ENCODE measurements around the gene ZFR2. TPM values are rescaled to one million over a fixed set of nuclear protein-coding genes. Genes with fewer than 3 reads are reported as not detected.

ZFR2 gene
- total RNA-seq, 2 experiments from 2014 or later, result 0.33 to 0.58 TPM

DNA sequence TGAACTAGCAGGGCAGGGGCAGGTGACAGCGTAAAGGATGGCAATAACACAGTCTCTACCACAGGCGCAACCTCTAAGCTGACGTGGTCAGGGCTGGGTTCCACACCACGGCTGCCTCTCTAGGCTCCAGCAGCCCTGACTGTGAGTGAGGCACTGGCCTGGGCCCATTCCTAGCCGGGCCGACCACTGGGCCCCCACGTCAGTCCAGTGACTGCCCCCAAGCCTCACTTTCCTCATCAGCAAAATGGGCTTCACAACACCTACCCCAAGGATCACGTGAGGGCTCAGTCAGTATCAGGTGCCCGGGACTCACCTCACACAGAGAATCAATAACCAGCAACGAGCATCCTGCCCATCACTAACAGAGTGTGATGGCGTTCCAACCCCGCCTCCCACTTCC is 5.2 kb downstream of the ZFR2 start:
- intact Hi-C loops (cut with micrococcal nuclease), result no loop called here
- H3K4me3 Mint-ChIP-seq, result no peak overlapping the region
- H3K27me3 Mint-ChIP-seq, result peaks cover 17% of the 10 kb centered on the region
- POLR2A ChIA-PET, result no interaction called here
- H3K9me3 Mint-ChIP-seq, result no peaks in the 10 kb centered on the region
- H3K4me1 Mint-ChIP-seq (ENCODE audit: low read depth), result no peaks in the 10 kb centered on the region
- H3K27ac Mint-ChIP-seq, result no peak overlapping the region
- DNase-seq, result no peak
- H3K36me3 Mint-ChIP-seq, result no peaks in the 10 kb centered on the region
- CTCF ChIA-PET, result no interaction called here

DNA sequence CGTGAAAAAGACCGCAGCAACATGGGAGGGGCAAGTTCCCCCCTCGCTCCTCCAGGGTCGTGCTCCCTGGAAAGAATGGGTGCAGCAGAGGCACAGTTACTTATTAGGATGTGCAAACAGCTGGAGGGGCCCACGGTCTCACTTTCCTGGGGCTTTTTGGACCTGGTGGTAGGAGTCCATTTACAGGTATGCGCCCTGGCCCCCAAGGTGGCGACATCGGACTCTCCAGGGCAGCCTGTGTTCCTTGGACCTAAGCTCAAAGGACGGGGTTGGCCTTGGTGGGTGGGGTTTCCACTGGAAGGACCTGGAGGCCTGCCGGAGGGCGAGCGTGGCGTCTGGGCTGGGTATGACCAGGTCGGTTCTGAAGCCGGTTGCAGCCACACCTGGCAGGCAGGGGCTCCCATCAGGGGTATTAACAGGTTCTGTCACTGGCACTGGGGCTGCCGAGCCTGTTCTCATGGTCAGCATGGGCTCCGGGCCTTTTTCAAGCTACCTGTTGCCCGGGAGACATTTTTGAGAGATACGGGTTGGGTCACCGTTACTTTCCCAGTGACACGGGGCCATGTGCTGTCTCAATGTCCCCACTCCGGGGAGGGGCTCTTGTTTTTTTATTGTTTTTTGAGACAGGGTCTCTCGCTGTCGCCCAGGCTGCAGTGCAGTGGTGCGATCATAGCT is 5.9 kb downstream of the ZFR2 start:
- ChIA-PET POLR2A (no interaction called here), CTCF (interaction anchor here (1.0 kb wide), 1 partner anchor 11 kb away, joined by 5 read pairs; no protein-coding TSS in a partner anchor)
- DNase-seq, result no peak
- Mint-ChIP-seq H3K4me1 (ENCODE audit: low read depth) (no peaks in the 10 kb centered on the region), H3K27me3 (peaks cover 13% of the 10 kb centered on the region), H3K36me3 (no peaks in the 10 kb centered on the region), H3K27ac (no peak overlapping the region), H3K4me3 (no peak overlapping the region), H3K9me3 (no peaks in the 10 kb centered on the region)
- intact Hi-C loops (cut with micrococcal nuclease), result no loop called here

GRCh38 chr19:3860499-3860898 is 8.3 kb downstream of the ZFR2 start:
- CTCF ChIA-PET, result no interaction called here
- H3K36me3 Mint-ChIP-seq, result no peaks in the 10 kb centered on the region
- H3K4me3 Mint-ChIP-seq, result no peak overlapping the region
- H3K27me3 Mint-ChIP-seq, result no peaks in the 10 kb centered on the region
- DNase-seq, result no peak
- POLR2A ChIA-PET, result no interaction called here
- H3K9me3 Mint-ChIP-seq, result no peaks in the 10 kb centered on the region
- intact Hi-C loops (cut with micrococcal nuclease), result no loop called here
- no peaks in the 10 kb centered on the region for H3K4me1 Mint-ChIP-seq (ENCODE audit: low read depth)
- no peak overlapping the region for H3K27ac Mint-ChIP-seq

DNA sequence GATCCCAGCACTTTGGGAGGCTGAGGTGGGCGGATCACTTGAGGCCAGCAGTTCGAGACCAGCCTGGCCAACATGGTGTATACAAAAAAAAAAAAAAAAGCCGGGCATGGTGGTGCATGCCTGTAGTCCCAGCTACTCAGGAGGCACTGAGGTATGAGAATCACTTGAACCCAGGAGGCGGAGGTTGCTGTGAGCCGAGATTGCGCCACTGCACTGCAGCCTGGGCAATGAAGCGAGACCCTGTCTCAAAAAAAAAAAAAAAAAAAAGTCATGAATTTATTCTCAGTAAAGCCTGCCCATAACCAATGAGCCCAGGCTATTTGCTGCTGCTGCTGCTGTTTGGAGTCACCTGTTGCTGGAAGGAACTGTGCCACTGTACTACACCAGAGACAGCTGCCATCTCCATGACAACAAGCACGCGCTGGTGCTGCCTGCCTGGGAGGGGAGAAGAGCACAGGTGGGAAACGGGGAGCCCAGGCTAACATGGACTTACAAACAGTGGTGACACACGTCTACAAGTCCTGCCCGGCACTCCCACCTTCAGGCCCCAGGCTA is 11.3 kb downstream of the ZFR2 start:
- intact Hi-C loops (cut with micrococcal nuclease), result no loop called here
- H3K9me3 Mint-ChIP-seq, result peaks cover 1% of the 10 kb centered on the region
- CTCF ChIA-PET, result interaction anchor here (1.3 kb wide), 1 partner anchor 21 kb away, joined by 3 read pairs; no protein-coding TSS in a partner anchor

GRCh38 chr19:3855320-3855719 is 13.5 kb downstream of the ZFR2 start:
- Mint-ChIP-seq H3K9me3 (peaks cover 19% of the 10 kb centered on the region), H3K4me1 (ENCODE audit: low read depth) (no peaks in the 10 kb centered on the region), H3K36me3 (peaks cover 15% of the 10 kb centered on the region), H3K27me3 (no peaks in the 10 kb centered on the region), H3K4me3 (no peak overlapping the region), H3K27ac (no peak overlapping the region)
- ChIA-PET POLR2A (no interaction called here), CTCF (no interaction called here)
- DNase-seq, result peak; percentile 13
- intact Hi-C loops (cut with micrococcal nuclease), result no loop called here

More for the DNA sequence above, 11.3 kb downstream of the ZFR2 start:
- no peak overlapping the region for H3K27ac Mint-ChIP-seq
- no peaks in the 10 kb centered on the region for H3K27me3 Mint-ChIP-seq
- no peaks in the 10 kb centered on the region for H3K36me3 Mint-ChIP-seq
- H3K4me3 Mint-ChIP-seq, result no peak overlapping the region
- no peaks in the 10 kb centered on the region for H3K4me1 Mint-ChIP-seq (ENCODE audit: low read depth)
- no peak for DNase-seq
- POLR2A ChIA-PET, result interaction anchor here (0.6 kb wide), 1 partner anchor 912 kb away, joined by 5 read pairs; no protein-coding TSS in a partner anchor

DNA sequence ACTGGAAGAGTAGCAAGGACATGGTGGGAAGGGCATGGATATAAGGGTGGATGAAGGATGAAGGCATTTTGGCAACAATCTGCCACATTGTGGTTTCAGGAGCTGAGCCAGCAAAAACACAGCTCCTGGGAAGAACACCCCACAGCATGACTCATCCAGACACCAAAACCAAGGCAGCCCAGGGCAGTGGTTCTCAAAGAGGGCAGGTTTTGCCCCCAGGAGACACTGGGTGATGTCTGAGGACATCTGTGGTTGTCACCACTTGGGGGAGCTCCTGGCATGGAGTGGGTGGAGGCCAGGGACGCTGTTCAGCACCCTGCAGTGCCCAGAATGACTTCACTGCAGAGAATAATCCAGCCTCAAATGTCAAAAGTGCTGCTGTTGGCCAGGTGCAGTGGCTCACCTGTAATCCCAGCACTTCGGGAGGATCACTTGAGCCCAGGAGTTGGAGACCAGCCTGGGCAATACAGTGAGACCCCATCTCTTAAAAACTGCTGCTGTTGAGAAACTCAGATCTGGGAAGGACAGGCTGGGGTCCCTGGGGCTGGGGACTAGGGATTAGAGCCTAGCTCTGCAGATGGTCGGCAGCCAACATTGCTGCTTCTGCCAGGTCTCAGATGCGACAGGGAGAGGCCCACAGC is 16.1 kb downstream of the ZFR2 start:
- peaks cover 19% of the 10 kb centered on the region for H3K9me3 Mint-ChIP-seq
- H3K27me3 Mint-ChIP-seq, result no peaks in the 10 kb centered on the region
- intact Hi-C loops (cut with micrococcal nuclease), result no loop called here
- CTCF ChIA-PET, result interaction anchor here (1.7 to 2.1 kb wide), 2 partner anchors 10 to 69 kb away, joined by 5 read pairs; no protein-coding TSS in a partner anchor
- POLR2A ChIA-PET, result no interaction called here
- DNase-seq, result peak; percentile 28
- no peak overlapping the region for H3K4me3 Mint-ChIP-seq
- peaks cover 15% of the 10 kb centered on the region for H3K36me3 Mint-ChIP-seq
- H3K4me1 Mint-ChIP-seq (ENCODE audit: low read depth), result no peaks in the 10 kb centered on the region
- H3K27ac Mint-ChIP-seq, result no peak overlapping the region

DNA sequence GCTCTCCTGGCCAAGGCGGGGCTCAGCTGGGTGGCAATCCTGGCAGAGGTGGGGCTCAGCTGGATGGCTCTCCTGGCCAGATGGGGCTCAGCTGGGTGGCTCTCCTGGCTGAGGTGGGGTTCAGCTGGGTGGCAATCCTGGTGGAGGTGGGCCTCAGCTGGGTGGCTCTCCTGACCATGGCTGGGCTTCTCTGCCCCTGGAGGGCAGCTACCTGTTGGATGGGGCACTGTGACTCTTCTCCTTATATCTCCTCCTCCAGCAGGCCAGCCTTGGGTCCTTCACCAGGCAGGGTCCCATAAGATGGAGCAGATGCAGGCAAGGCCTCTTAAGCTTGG is 16.7 kb downstream of the ZFR2 start:
- CTCF ChIA-PET, result interaction anchor here (1.7 to 2.1 kb wide), 2 partner anchors 11 to 69 kb away, joined by 5 read pairs; no protein-coding TSS in a partner anchor
- Mint-ChIP-seq H3K27ac (no peak overlapping the region), H3K27me3 (no peaks in the 10 kb centered on the region), H3K4me1 (ENCODE audit: low read depth) (no peaks in the 10 kb centered on the region), H3K4me3 (no peak overlapping the region), H3K36me3 (peaks cover 15% of the 10 kb centered on the region), H3K9me3 (peaks cover 19% of the 10 kb centered on the region)
- intact Hi-C loops (cut with micrococcal nuclease), result no loop called here
- DNase-seq, result no peak
- POLR2A ChIA-PET, result no interaction called here

DNA sequence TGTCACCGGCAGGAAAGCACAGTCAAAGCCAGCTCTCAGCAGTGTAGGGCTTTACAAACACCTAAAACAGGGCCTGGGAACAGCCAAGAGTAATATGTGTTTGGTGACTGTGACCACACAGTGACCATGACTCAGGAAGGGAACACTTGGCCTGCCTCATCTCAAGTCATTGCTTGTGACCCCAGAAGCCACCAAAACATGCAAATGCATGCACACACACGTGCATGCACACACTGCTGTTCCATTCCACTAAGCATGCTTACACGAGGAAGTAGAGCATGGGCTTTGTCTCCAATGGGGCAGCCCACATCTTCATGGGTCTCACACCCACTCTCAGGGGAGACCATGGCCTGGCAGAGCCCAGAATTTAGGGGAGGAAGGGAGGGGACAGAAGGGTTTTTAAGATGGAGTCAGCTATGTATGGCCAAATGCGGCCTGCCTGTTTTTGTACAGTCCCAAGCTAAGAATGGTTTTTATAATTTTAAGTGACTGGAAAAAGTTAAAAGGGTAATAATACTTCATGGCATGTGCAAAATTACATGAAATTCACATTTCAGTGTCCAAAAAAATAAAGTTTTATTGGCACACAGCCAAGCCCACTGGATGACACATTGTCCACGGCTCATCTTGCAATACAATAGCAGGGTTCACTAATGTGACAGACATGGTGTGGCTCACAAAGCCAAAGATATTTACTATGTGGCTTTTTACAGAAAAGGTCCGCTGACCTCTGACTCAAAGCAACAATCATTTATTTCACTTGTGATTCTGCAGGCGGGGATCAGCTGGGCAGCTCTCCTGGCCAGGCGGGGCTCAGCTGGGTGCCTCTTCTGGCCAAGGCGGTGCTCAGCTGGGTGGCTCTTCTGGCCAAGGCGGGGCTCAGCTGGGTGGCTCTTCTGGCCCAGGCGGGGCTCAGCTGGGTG is 17.3 kb downstream of the ZFR2 start:
- no peak for DNase-seq
- Mint-ChIP-seq H3K9me3 (peaks cover 19% of the 10 kb centered on the region), H3K36me3 (peaks cover 15% of the 10 kb centered on the region), H3K27ac (no peak overlapping the region), H3K4me3 (no peak overlapping the region), H3K4me1 (ENCODE audit: low read depth) (no peaks in the 10 kb centered on the region), H3K27me3 (no peaks in the 10 kb centered on the region)
- CTCF ChIA-PET, result interaction anchor here (1.7 to 2.1 kb wide), 2 partner anchors 11 to 68 kb away, joined by 5 read pairs; no protein-coding TSS in a partner anchor
- POLR2A ChIA-PET, result no interaction called here
- intact Hi-C loops (cut with micrococcal nuclease), result no loop called here

- no peak for DNase-seq
- peaks cover 19% of the 10 kb centered on the region for H3K9me3 Mint-ChIP-seq
- H3K36me3 Mint-ChIP-seq, result peaks cover 15% of the 10 kb centered on the region
- no peak overlapping the region for H3K4me3 Mint-ChIP-seq
- ChIA-PET POLR2A (no interaction called here), CTCF (interaction anchor here (2.1 kb wide), 1 partner anchor 67 kb away, joined by 5 read pairs; no protein-coding TSS in a partner anchor)
- no peak overlapping the region for H3K27ac Mint-ChIP-seq
- intact Hi-C loops (cut with micrococcal nuclease), result no loop called here
- no peaks in the 10 kb centered on the region for H3K27me3 Mint-ChIP-seq
- no peaks in the 10 kb centered on the region for H3K4me1 Mint-ChIP-seq (ENCODE audit: low read depth)
These were observed 18.4 kb downstream of the ZFR2 start for GRCh38 chr19:3850320-3850972.

DNA sequence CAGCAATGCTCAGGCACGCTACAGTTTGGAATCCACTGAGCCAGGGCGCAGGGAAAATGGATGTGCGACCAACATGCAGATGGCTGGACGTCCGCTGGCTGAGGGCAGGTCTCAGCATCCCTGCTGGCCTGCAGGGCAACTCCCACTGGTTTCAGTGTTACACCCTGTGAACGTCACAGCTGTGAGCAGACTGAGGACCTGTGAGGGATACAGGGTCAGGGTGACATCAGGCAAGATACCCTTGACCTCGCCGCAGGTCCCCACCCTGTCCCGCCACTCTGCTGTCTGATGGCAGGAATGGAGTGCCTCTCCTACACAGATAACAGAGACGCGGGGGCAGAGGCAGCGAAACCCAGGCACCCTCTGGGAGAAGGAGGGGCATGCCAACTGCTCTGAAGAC is 19.1 kb downstream of the ZFR2 start:
- ChIA-PET CTCF (interaction anchor here (1.1 to 2.7 kb wide), 5 partner anchors 20 to 87 kb away, joined by 3 to 10 read pairs (median 5); partner anchors contain the start of gene MRPL54), POLR2A (no interaction called here)
- DNase-seq, result no peak
- H3K36me3 Mint-ChIP-seq, result peaks cover 15% of the 10 kb centered on the region
- peaks cover 19% of the 10 kb centered on the region for H3K9me3 Mint-ChIP-seq
- no peaks in the 10 kb centered on the region for H3K27me3 Mint-ChIP-seq
- no peak overlapping the region for H3K4me3 Mint-ChIP-seq
- no peak overlapping the region for H3K27ac Mint-ChIP-seq
- H3K4me1 Mint-ChIP-seq (ENCODE audit: low read depth), result no peaks in the 10 kb centered on the region
- intact Hi-C loops (cut with micrococcal nuclease), result no loop called here

GRCh38 chr19:3849092-3849491 is 19.7 kb downstream of the ZFR2 start:
- no peak overlapping the region for H3K4me3 Mint-ChIP-seq
- no peaks in the 10 kb centered on the region for H3K27me3 Mint-ChIP-seq
- no peaks in the 10 kb centered on the region for H3K4me1 Mint-ChIP-seq (ENCODE audit: low read depth)
- POLR2A ChIA-PET, result no interaction called here
- DNase-seq, result peak; percentile 56
- H3K27ac Mint-ChIP-seq, result no peak overlapping the region
- CTCF ChIA-PET, result interaction anchor here (0.6 to 2.7 kb wide), 10 partner anchors 19 to 143 kb away, joined by 3 to 10 read pairs (median 4); partner anchors contain the start of genes EEF2 and MRPL54
- H3K9me3 Mint-ChIP-seq, result peaks cover 19% of the 10 kb centered on the region
- peaks cover 15% of the 10 kb centered on the region for H3K36me3 Mint-ChIP-seq
- intact Hi-C loops (cut with micrococcal nuclease), result no loop called here
